ENCODE measurements around the gene PLPP2.

The PLPP2 gene

GRCh38 chr19:293436-294110 lies 2.4 kb upstream of the PLPP2 start:
- no peak overlapping the region for H3K4me3 ChIP-seq (ENCODE audit: low read depth, low read length)
- TF ChIP-seq CTCF (IDR thresholded peaks at IDR 0.05; ENCODE audit: insufficient read depth, low read depth, low read length, missing control alignments), result no peak
- no peak for DNase-seq (ENCODE audit: low read depth)

- TF ChIP-seq CTCF (IDR thresholded peaks at IDR 0.05; ENCODE audit: insufficient read depth, low read depth, low read length, missing control alignments), result no peak
- DNase-seq (ENCODE audit: low read depth), result no peak
- H3K4me3 ChIP-seq (ENCODE audit: low read depth, low read length), result no peak overlapping the region
Observed at GRCh38 chr19:292951-293350, 1.7 kb upstream of the PLPP2 start.

DNA sequence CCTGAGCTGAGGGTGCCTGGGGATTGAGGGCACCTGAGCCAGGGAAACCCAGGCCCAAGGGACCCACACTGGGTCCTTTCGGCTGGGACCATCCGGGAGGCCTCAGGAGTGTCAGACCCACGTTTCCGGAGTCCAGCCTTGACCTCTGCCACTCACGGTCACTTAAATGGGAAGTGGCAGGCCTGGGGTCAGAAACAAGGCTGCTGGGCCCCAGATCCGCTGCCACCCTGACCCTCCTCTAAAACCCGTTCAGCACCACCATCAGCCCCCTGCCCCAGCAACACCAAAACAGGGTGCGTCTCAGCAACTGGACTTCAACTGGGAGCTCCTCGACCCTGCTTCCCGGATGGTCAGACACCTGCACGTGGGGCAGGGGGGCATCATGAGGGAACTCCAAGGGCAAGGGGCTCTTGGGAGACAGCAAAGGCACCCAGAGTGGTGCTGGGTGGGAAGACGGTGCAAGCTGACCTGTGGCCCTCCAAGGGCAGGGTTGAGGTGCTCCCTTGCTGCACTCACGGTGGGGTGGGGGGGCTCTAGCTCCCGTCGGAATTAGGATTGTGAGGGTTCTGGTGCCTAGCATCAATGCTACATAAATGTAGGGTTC lies 1.2 kb upstream of the PLPP2 start:
- no peak for DNase-seq (ENCODE audit: low read depth)
- TF ChIP-seq CTCF (IDR thresholded peaks at IDR 0.05; ENCODE audit: insufficient read depth, low read depth, low read length, missing control alignments), result no peak

DNA sequence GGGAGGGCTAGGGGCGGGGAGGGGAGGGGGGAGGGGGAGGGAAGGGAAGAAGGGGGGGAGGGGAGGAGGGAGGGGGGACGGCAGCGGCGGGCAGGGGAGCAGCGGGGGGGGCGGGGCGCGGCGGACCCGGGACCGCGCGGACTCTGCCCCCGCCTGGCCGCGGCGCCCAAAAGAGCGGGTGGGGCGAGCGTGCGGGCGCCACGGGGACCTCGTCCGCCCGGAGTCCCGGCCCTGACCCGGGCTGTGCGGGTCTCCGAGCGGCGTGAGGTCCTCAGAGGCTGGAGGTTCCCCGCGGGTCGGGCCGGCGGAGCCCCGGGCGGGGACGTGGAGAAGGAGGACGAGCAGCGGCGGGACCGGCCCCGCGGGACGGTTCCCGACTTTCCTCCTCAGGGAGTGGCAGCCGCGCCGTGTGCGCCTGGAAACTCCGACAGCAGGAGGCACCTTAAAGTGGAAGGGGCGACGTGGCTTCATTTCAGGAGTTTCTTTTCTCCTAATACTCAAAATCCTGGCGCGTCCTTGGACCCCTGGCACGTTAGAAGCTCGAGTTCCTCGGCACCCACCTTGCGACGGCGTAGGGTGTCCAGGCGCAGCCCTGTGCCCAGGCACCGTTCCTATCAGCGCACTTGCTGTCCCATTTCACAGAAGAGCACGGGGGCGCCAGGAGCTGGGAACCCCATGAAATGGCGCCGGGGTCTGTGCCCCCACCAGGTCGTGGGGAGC lies 518 bp upstream of the PLPP2 start:
- H3K4me3 ChIP-seq (ENCODE audit: low read depth, low read length), result no peak overlapping the region
- no peak for DNase-seq (ENCODE audit: low read depth)
- TF ChIP-seq CTCF (IDR thresholded peaks at IDR 0.05; ENCODE audit: insufficient read depth, low read depth, low read length, missing control alignments), result no peak

More for the DNA sequence above, 1.2 kb upstream of the PLPP2 start:
- no peak overlapping the region for H3K4me3 ChIP-seq (ENCODE audit: low read depth, low read length)

- no peak overlapping the region for H3K4me3 ChIP-seq (ENCODE audit: low read depth, low read length)
- DNase-seq (ENCODE audit: low read depth), result no peak
- TF ChIP-seq CTCF (IDR thresholded peaks at IDR 0.05; ENCODE audit: insufficient read depth, low read depth, low read length, missing control alignments), result no peak
Observed at GRCh38 chr19:290372-291005, 714 bp downstream of the PLPP2 start.

GRCh38 chr19:289651-290371 lies 1.4 kb downstream of the PLPP2 start:
- DNase-seq (ENCODE audit: low read depth), result peak; percentile 29
- TF ChIP-seq CTCF (IDR thresholded peaks at IDR 0.05; ENCODE audit: insufficient read depth, low read depth, low read length, missing control alignments), result no peak
- no peak overlapping the region for H3K4me3 ChIP-seq (ENCODE audit: low read depth, low read length)

Data from GM12865 (cell line).